Left lobe of liver (tissue), 2 donors: ENCODE data around the gene CCDC122. TPM values are rescaled to one million over a fixed set of nuclear protein-coding genes. Genes with fewer than 3 reads are reported as not detected.
"Not testable (repeated sequence)": the region's sequence is repeated elsewhere in the genome, so short reads cannot be mapped to it uniquely, and the experiment has no call there.

Experiments
- ATAC-seq: fragments of 200-7000 bp; cut with Tn5 transposase; one replicate; pipeline ENCODE4 v1.9.1; 2020; ENCODE audit warnings: mild to moderate bottlenecking, moderate library complexity
- DNase-seq: peaks from one replicate; pipeline ENCODE4 v3.0.0-alpha.2; 2020; ENCODE audit warnings: low spot score
- total RNA-seq: library from RNA; stranded (reverse); gene quantifications from one replicate; pipeline ENCODE4 v1.2.1, GENCODE V29; 2021
- donor health status: DM: no; HTN: no; CAD: no; lungs with moderate emphysema.
- donor health status: DM: no; HTN: yes; CAD: no.

Gene CCDC122
- total RNA-seq, 1 donor from 2014 or later = 1.9 TPM

GRCh38 chr13:43877766-43878165, 1.8 kb downstream of the CCDC122 start:
- DNase-seq = no peak

GRCh38 chr13:43877326-43877725, 2.2 kb downstream of the CCDC122 start:
- DNase-seq (no peak), ATAC-seq (no peak)

More at GRCh38 chr13:43877766-43878165, 1.8 kb downstream of the CCDC122 start:
- no peak for ATAC-seq

DNA sequence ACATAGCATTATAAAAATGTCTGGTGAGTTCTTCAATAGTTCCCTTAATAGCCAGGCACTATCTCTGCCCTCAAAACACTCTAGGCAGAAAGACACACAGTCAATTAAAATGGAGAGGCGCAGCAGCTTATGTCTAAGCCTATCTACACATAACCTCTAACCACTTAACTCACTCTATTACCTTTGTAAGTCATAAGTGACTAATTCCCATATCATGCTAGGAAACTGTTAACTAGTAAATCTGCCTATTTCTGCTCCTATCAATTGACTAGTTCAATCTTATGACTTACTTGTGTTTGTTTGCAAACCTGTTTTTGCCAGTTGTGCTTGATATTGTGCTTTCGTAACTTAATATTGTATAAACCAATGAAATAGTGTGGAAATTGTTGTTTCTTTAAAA, 3.2 kb downstream of the CCDC122 start:
- DNase-seq = no peak
- no peak for ATAC-seq

DNA sequence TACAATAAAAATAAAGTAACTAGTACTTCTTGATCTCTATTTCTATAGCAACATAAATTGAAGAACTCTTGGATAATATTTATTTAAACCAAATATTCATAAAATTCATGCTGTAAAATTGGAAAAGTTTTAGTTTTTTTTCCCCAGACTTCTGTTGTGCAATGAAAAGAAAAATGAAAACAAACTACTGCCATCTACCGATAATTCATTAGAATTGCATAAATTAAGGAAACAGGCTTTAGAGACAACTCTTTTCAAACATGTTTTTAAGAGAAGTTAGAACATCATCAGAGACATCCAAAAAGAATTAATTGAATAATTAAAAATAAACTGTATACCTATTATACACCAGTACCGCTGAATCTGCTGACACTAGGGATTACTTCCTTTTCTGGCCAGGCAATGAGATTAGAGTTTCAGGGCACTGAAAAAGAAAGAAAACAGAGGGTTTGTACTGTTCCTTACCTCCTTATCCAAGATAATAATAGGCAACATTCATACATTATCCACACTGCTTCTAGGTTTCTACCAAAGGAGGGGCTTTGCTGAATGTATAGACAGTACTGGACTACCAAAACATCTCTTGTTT, 4.9 kb downstream of the CCDC122 start:
- ATAC-seq (no peak), DNase-seq (no peak)

- no peak for DNase-seq
- no peak for ATAC-seq
These were observed 7.4 kb downstream of the CCDC122 start for GRCh38 chr13:43872181-43872580.

DNA sequence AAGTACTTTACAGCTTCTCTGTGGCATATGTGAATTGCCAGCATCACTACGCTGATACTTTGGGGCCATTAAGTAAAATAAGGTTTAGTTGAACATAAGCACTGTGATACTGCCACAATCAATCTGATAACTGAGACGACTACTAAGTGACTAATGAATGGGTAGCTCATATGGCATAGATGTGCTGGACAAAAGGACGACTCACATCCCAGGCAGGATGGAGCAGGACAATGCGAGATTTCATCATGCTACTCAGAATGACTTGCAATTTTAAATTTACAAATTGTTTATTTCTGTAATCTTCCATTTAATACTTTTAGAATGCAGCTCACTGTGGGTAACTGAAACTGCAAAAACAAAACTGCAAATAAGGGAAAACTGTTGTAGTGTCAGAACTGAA, 13.6 kb downstream of the CCDC122 start:
- no peak for DNase-seq
- ATAC-seq = no peak

DNA sequence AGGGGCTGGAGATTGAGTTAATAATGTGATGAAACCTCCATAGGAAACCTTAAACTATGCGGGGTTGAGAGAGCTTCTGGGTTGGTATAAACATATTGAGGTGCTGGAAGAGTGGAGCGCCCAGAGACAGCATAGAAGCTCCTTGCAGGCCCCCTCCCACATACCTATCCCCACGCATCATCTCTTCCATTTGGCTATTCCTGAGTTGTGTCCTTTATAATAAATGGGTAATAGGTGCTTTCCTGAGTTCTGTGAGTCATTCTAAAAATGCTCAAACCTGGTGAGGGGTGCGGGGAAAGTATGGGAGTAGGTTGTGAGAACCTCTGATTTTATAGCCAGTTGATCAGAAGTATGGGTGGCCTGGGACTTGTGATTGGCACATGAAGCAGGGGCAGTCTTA, 14.6 kb downstream of the CCDC122 start:
- DNase-seq (no peak), ATAC-seq (no peak)

DNA sequence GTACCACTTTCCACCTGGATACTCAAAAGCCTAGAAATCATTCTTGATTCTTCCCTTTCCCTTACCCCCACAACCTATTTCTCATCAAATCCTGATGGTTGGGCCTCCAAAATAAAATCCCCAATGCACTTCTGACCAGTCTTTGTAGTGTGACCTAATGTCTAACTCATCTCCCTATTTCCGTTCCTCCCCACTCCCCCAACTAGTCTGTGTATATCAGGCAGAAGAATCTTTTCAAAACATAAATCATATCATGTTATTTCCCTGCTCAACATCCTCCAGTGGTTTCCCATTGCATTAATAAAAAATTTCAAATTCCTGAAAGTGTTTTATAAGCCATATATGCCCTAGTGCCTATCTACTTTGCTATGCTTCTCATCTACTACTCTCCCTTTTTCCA, 17.7 kb downstream of the CCDC122 start:
- ATAC-seq (no peak), DNase-seq (no peak)

- DNase-seq = no peak
These were observed 26.6 kb downstream of the CCDC122 start for GRCh38 chr13:43852923-43853404.

DNA sequence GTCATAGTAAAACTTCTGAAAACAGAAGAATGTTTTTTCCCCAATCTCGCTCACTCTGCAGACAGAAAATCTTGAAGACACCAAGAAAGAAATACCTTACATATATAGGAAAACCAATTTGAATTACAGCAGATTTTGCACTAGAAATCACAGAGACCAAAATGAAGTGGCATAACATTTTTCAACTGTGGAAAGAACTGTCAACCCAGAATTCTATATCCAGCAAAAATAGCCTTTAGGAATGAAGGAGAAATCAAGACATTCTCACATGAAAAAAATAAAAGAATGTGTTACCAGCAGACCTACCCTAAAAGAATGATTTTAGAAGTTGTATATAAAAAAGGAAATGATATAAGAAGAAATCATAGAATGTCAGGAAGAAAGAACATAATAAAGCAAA, 28.7 kb downstream of the CCDC122 start:
- ATAC-seq = no peak
- no peak for DNase-seq

More at GRCh38 chr13:43852923-43853404, 26.6 kb downstream of the CCDC122 start:
- ATAC-seq = no peak

GRCh38 chr13:43848001-43848649, 31.4 kb downstream of the CCDC122 start:
- no peak for DNase-seq
- no peak for ATAC-seq

- ATAC-seq = no peak
- no peak for DNase-seq
These were observed 32.9 kb downstream of the CCDC122 start for GRCh38 chr13:43846496-43847158.

GRCh38 chr13:43838909-43839308, 40.6 kb downstream of the CCDC122 start:
- ATAC-seq (no peak), DNase-seq (no peak)

DNA sequence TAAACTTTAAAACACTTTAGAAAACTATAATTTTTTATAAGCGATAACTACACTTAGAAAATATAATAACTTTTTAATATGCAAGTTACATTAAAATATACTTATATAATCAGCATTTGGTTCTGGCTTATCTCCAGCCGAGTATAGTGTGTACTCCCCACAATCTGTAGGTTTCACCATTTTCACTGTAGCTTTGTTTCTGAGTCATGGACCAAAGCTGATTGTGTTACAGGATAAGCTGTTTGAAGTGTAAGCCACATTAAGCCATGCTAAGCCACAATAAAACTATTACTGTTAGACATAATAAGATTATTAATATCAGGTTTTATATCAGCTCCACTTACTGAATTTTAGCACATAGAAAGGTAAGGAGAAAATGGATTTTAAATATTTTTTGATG, 43.8 kb downstream of the CCDC122 start:
- ATAC-seq (no peak), DNase-seq (no peak)

- ATAC-seq = no peak
- no peak for DNase-seq
These were observed 48.5 kb downstream of the CCDC122 start for GRCh38 chr13:43831088-43831487.

GRCh38 chr13:43830497-43830881, 49.1 kb downstream of the CCDC122 start:
- DNase-seq (no peak), ATAC-seq (no peak)

DNA sequence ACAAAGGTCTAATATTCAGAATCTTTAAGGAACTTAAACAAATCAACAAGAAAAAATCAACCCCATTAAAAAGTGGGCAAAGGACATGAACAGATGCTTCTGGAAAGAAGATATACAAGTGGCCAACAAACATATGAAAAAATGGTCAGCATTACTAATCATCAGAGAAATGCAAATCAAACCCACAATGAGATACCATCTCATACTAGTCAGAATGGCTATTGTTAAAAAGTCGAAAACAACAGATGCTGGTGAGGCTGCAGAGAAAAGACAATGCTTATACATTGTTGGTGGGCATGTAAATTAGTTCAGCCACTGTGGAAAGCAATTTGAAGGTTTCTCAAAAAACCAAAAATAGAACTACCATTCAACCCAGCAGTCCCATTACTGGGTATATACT, 54.9 kb downstream of the CCDC122 start:
- DNase-seq, ATAC-seq: not testable (repeated sequence)

DNA sequence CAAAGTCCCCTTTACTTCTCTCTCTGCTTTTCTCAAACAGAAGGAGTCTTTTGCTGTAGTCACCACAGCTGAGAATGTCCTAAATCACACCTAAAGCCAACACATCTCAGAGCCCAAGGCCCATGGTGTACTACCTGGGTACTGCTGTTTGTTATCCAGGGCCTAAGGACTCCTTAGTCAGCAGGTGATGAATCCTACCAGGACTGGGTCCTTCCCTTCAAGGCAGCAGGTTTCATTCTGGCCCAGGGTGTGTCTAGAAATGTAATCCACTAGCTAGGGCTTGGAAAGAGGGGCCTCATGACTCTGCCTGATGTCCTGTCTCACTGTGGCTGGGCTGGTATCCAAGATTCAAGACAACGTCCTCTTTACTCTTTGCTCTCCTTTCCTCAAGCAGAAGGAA, 56.6 kb downstream of the CCDC122 start:
- DNase-seq = no peak
- no peak for ATAC-seq

DNA sequence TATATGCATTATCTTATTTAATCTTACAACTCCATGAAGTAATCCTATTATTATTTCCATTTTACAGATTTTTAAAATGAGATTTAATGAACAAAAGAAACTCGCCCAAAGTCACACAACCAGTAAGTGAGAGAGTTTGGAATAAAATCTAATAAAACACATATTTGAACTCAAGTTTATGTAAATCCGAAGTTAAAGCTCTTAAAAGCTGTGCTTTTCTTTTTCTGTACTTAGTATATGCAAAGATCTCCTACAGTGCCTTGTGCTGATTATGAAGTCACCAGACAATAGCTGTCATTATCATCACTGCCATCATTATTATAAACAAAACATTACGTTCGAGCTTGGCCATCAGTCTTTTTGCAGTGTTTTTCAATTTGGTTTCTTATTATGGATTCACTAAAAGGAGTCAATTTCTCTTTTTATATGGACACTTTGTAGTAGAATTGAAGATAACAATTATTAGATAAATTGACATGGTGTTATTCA, 63.1 kb downstream of the CCDC122 start:
- ATAC-seq (no peak), DNase-seq (no peak)

- DNase-seq (no peak), ATAC-seq (no peak)
These were observed 64.3 kb downstream of the CCDC122 start for GRCh38 chr13:43815204-43815603.

DNA sequence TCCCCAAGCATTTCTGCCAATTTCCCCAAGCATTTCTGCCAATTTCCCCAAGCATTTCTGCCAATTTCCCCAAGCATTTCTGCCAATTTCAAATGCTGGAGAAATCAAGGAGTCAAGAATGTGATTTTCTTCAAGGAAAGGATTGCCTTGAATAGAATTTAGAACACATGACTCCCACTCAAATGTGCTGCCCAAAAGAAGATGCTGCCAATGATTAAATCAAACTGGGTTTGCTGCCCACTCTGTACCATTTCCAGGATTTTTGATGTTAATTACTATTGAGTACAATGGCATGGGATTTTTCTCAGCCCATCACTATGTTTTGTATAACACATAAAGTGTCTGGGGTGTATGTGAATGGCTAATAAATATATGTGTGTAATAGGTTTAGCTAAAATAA, 70.9 kb downstream of the CCDC122 start:
- ATAC-seq = no peak
- DNase-seq = no peak

GRCh38 chr13:43805681-43806128, 73.8 kb downstream of the CCDC122 start:
- DNase-seq (no peak), ATAC-seq (no peak)
